Neuron (in vitro differentiated cells): ENCODE results near the gene GMEB2.
"Not testable (repeated sequence)": the region's sequence is repeated elsewhere in the genome, so short reads cannot be mapped to it uniquely, and the experiment has no call there.

Experiments
- H2AFZ ChIP-seq: one replicate; pipeline ENCODE4 v1.6.1; 2013; ENCODE audit warnings: low read depth, mild to moderate bottlenecking, inconsistent platforms, low read length, moderate library complexity
- H3K27me3 ChIP-seq: one replicate; pipeline ENCODE4 v1.6.1; 2013; ENCODE audit warnings: low read length; ENCODE audit not compliant: insufficient read depth
- H3K36me3 ChIP-seq: one replicate; pipeline ENCODE4 v1.6.1; 2013; ENCODE audit warnings: low read length; ENCODE audit not compliant: insufficient read depth
- H3K4me1 ChIP-seq: one replicate; pipeline ENCODE4 v1.6.1; 2013; ENCODE audit warnings: low read length; ENCODE audit not compliant: insufficient read depth
- H3K4me3 ChIP-seq: 2 replicates; pipeline ENCODE4 v1.5.1; 2013; ENCODE audit warnings: mild to moderate bottlenecking, low read length, moderate library complexity
- H3K9me3 ChIP-seq: one replicate; pipeline ENCODE4 v1.6.1; 2013; ENCODE audit warnings: low read length

Gene GMEB2

GRCh38 chr20:63661959-63662812 is 35.3 kb upstream of the GMEB2 start:
- H3K4me3 ChIP-seq = no peak overlapping the region
- H3K36me3 ChIP-seq = peaks cover 30% of the 10 kb centered on the region

GRCh38 chr20:63661108-63661507 is 34.2 kb upstream of the GMEB2 start:
- Histone ChIP-seq H3K36me3 (peaks cover 26% of the 10 kb centered on the region), H3K9me3 (no peaks in the 10 kb centered on the region)

More at GRCh38 chr20:63661959-63662812, 35.3 kb upstream of the GMEB2 start:
- Histone ChIP-seq H3K9me3 (no peaks in the 10 kb centered on the region), H3K27me3 (no peaks in the 10 kb centered on the region), H3K4me1 (peaks cover 14% of the 10 kb centered on the region), H2AFZ (no peak overlapping the region)

GRCh38 chr20:63660622-63661021 is 33.7 kb upstream of the GMEB2 start:
- H3K4me1 ChIP-seq = peaks cover 15% of the 10 kb centered on the region
- peaks cover 26% of the 10 kb centered on the region for H3K36me3 ChIP-seq
- no peaks in the 10 kb centered on the region for H3K9me3 ChIP-seq
- H3K27me3 ChIP-seq = no peaks in the 10 kb centered on the region
- H3K4me3 ChIP-seq = no peak overlapping the region
- H2AFZ ChIP-seq = no peak overlapping the region

More at GRCh38 chr20:63661108-63661507, 34.2 kb upstream of the GMEB2 start:
- Histone ChIP-seq H3K27me3 (no peaks in the 10 kb centered on the region), H3K4me1 (peaks cover 15% of the 10 kb centered on the region), H2AFZ (no peak overlapping the region), H3K4me3 (no peak overlapping the region)

- peaks cover 15% of the 10 kb centered on the region for H3K4me1 ChIP-seq
- H3K36me3 ChIP-seq = peaks cover 26% of the 10 kb centered on the region
- not testable (repeated sequence) for H2AFZ ChIP-seq, H3K9me3 ChIP-seq, H3K4me3 ChIP-seq, H3K27me3 ChIP-seq
Observed at GRCh38 chr20:63660174-63660573, 33.3 kb upstream of the GMEB2 start.

GRCh38 chr20:63659370-63659769 is 32.5 kb upstream of the GMEB2 start:
- H3K4me1 ChIP-seq = peaks cover 19% of the 10 kb centered on the region
- peak overlapping the region; percentile 85 for H3K4me3 ChIP-seq
- no peaks in the 10 kb centered on the region for H3K9me3 ChIP-seq
- H3K27me3 ChIP-seq = no peaks in the 10 kb centered on the region
- H2AFZ ChIP-seq = no peak overlapping the region
- peaks cover 20% of the 10 kb centered on the region for H3K36me3 ChIP-seq

GRCh38 chr20:63658749-63659187 is 31.9 kb upstream of the GMEB2 start:
- H3K27me3 ChIP-seq = no peaks in the 10 kb centered on the region
- peak overlapping the region; percentile 85 for H3K4me3 ChIP-seq
- peaks cover 24% of the 10 kb centered on the region for H3K4me1 ChIP-seq
- no peaks in the 10 kb centered on the region for H3K9me3 ChIP-seq
- H3K36me3 ChIP-seq = peaks cover 20% of the 10 kb centered on the region
- H2AFZ ChIP-seq = peak overlapping the region; percentile 60

GRCh38 chr20:63657937-63658748 is 31.2 kb upstream of the GMEB2 start, which contains the start of gene RTEL1:
TSS of gene RTEL1 (plus strand) at chr20:63658312. CDS start at chr20:63659403, 1,091 bp downstream.
- H2AFZ ChIP-seq = peak within 1 kb of the TSS; percentile 60
- peaks cover 24% of the 10 kb centered on the region for H3K4me1 ChIP-seq
- H3K36me3 ChIP-seq = peaks cover 19% of the 10 kb centered on the region
- H3K4me3 ChIP-seq = peak within 1 kb of the TSS; percentile 85
- no peaks in the 10 kb centered on the region for H3K9me3 ChIP-seq
- H3K27me3 ChIP-seq = no peaks in the 10 kb centered on the region

- H3K9me3 ChIP-seq = no peaks in the 10 kb centered on the region
- peak overlapping the region; percentile 85 for H3K4me3 ChIP-seq
- H3K36me3 ChIP-seq = peaks cover 11% of the 10 kb centered on the region
- H3K27me3 ChIP-seq = no peaks in the 10 kb centered on the region
- H3K4me1 ChIP-seq = peaks cover 24% of the 10 kb centered on the region
- peak overlapping the region; percentile 59 for H2AFZ ChIP-seq
Observed at GRCh38 chr20:63657260-63657936, 30.5 kb upstream of the GMEB2 start.

GRCh38 chr20:63656451-63656850 is 29.6 kb upstream of the GMEB2 start:
- H3K4me1 ChIP-seq = peaks cover 31% of the 10 kb centered on the region
- H2AFZ ChIP-seq = no peak overlapping the region
- peaks cover 3% of the 10 kb centered on the region for H3K36me3 ChIP-seq
- no peaks in the 10 kb centered on the region for H3K9me3 ChIP-seq
- no peaks in the 10 kb centered on the region for H3K27me3 ChIP-seq
- H3K4me3 ChIP-seq = no peak overlapping the region

- H3K27me3 ChIP-seq = no peaks in the 10 kb centered on the region
- H2AFZ ChIP-seq = no peak overlapping the region
- H3K36me3 ChIP-seq = no peaks in the 10 kb centered on the region
- H3K9me3 ChIP-seq = no peaks in the 10 kb centered on the region
- no peak overlapping the region for H3K4me3 ChIP-seq
- H3K4me1 ChIP-seq = peaks cover 37% of the 10 kb centered on the region
Observed at GRCh38 chr20:63655249-63655648, 28.3 kb upstream of the GMEB2 start.

- Histone ChIP-seq H3K9me3 (no peaks in the 10 kb centered on the region), H2AFZ (no peak overlapping the region), H3K27me3 (no peaks in the 10 kb centered on the region), H3K4me3 (peak overlapping the region; percentile 56), H3K36me3 (peaks cover under 1% of the 10 kb centered on the region), H3K4me1 (peaks cover 33% of the 10 kb centered on the region)
Observed at GRCh38 chr20:63653974-63654668, 27.2 kb upstream of the GMEB2 start.
